Stimulated activated CD8-positive, alpha-beta memory T cell treated with anti-CD3 and anti-CD28 coated beads, Interleukin-12 subunit alpha, Interleukin-12 subunit beta, amount 100 ng/mL, for 24 hours (primary cell): ENCODE data around the gene FGD4.
"Not testable (repeated sequence)": the region's sequence is repeated elsewhere in the genome, so short reads cannot be mapped to it uniquely, and the experiment has no call there.

Experiments
- DNase-seq: peaks from one replicate; pipeline ENCODE4 v3.0.0-alpha.2; 2020; ENCODE audit errors: extremely low read depth

The FGD4 gene

DNA sequence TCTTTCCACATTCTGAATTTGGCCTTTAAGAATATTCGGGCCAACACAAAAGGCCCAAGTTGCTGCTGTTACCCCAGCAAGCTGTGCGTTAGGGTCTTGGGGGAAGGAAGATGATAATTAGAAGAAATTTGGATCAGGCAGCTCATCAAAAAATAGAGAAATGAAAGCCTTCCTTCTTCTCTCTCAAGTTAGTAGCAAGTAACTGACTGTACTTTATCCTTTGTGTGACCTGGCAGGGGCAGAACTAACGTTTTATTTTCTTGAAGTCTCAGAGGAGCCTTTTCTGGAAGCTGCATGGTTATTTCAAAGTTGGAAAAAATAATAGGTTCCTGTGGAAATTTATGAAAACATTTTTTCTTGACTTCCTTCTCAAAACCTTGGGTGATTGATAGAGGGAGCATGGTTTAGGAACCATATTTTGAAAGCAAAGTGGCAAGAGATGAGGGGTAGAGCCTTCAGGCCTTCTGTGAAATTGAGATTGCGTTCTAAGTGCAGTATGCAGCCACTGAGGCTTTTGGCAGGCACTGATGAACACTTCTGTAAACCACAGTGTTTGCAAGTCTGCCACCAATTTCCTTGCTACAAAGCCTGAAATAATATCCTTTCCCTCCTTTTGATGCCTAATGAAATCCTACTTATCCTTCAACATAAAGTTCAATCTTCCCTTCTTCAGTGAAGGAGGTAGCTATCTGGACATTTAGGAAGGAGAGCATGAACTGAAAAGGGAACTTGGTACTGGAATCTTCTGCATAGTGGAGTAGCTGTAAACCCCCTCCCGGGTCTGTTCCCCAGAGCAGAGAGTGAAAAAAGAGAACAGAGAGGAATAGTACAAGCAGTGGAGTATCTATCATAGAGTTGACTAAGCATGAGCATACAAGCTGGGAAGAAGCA lies 123.2 kb downstream of the FGD4 start:
- no peak for DNase-seq

DNA sequence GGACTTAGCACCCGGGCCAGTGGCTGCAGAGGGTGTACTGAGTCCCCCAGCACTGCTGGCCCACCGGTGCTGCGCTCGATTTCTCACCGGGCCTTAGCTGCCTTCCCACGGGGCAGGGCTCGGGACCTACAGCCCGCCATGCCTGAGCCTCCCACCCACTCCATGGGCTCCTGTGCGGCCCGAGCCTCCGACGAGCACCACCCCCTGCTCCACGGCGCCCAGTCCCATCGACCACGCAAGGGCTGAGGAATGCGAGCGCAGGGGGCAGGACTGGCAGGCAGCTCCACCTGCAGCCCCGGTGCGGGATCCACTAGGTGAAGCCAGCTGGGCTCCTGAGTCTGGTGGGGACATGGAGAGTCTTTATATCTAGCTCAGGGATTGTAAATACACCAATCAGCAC lies 126.4 kb downstream of the FGD4 start:
- not testable (repeated sequence) for DNase-seq

DNA sequence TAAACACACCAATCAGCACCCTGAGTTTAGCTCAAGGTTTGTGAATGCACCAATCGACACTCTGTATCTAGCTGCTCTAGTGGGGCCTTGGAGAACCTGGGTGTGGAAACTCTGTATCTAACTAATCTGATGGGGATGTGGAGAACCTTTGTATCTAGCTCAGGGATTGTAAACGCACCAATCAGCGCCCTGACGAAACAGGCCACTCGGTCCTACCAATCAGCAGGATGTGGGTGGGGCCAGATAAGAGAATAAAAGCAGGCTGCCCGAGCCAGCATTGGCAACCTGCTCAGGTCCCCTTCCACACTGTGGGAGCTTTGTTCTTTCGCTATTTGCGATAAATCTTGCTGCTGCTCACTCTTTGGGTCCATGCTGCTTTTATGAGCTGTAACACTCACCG lies 127.0 kb downstream of the FGD4 start:
- not testable (repeated sequence) for DNase-seq

DNA sequence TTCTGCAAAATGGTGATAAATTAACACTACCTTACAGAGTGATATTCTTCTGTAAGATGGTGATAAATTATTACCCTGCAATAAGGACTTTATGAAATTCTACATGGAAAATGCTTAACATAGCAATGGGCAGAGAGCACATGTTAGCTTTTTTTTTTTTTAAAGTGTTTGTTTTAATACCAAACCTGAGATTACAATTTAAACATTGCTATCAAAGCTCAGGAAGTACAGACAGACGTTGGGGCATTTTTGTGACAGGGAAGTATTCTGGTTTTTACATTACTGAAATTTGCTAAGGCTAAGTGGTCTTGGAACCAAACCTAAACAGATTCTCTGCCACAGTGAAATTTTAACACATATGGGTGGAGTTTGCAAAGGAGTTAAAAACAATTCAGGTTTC lies 133.1 kb downstream of the FGD4 start:
- no peak for DNase-seq

DNA sequence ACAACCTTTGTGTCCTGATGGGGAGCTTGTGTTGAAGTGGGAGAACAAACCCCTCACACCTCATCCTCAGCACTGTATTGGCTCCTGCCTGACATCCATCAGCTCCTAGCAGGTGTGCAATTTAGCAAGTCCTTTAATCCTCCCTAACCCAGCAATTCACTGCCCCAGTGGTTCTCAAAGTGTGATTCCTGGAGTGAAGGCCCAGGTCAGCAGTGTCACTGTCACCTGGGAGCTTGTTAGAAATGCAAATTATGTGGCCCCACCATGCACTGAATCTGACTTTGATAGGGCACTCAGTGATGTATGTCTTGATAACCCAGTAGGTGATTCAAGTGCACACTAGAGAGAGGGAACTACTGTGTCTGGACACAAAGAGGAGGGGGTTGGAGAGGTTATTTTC lies 133.6 kb downstream of the FGD4 start:
- DNase-seq = no peak

DNA sequence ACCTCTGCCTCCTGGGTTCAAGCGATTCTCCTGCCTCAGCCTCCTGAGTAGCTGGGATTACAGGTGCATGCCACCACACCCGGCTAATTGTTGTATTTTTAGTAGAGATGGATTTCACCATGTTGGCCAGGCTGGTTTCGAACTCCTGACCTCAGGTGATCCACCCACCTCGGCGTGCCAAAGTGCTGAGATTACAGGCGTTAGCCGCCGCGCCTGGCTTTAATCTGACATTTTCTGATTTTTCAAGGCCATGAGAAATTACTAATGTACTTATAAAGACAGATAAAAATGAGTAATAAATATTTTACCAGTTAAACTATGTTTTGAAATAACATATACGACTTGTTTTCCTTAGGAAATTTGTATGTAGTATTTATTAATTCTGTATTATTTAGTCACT lies 134.1 kb downstream of the FGD4 start:
- DNase-seq = not testable (repeated sequence)

DNA sequence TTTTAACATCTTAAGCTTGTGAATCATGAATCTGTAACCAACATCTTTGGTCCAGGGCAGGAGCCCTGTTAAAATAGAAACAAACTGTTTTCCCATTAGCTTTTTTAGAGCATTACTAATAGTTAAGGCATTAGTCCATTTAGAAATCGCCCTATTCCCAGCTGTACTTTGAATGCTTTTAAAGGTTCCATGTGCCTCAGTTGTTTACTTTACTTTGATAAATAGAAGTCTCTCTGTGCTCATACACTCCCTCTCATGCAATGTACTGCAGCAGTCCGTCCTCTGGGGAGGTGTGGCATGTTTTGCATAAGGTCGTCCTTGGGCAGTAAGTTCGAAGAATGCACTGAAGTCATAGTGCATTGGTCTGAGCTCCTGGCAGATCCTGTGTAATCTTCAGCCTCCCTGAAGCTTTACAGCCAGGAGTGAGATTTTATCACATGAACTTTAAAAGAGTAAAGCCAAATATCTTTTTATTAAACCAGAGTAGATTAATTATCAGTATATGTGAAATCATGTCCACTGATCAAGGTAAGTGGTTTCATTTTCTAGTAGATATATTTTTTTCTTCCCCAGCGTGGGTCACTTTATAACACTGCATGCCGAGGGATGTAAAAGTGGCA lies 134.7 kb downstream of the FGD4 start:
- no peak for DNase-seq

DNA sequence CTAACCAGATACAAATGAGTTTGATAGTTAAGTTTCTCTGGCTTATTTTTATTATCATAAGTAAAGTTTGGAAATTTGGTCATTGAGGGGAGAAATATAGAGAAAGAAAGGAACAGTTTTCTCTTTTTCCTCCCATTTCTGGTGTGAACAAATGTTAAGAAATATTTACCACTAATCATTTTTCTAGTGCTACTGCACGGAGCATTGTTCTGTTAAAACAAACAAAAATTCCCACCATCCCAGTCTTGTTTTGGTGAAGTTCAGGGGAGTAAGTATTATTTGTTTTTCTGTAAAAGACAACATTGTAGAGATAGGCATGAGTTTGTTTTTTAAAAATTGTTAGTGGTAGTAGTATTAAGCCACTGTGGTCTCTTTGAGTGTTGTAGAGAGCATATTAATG lies 135.3 kb downstream of the FGD4 start:
- DNase-seq = no peak

DNA sequence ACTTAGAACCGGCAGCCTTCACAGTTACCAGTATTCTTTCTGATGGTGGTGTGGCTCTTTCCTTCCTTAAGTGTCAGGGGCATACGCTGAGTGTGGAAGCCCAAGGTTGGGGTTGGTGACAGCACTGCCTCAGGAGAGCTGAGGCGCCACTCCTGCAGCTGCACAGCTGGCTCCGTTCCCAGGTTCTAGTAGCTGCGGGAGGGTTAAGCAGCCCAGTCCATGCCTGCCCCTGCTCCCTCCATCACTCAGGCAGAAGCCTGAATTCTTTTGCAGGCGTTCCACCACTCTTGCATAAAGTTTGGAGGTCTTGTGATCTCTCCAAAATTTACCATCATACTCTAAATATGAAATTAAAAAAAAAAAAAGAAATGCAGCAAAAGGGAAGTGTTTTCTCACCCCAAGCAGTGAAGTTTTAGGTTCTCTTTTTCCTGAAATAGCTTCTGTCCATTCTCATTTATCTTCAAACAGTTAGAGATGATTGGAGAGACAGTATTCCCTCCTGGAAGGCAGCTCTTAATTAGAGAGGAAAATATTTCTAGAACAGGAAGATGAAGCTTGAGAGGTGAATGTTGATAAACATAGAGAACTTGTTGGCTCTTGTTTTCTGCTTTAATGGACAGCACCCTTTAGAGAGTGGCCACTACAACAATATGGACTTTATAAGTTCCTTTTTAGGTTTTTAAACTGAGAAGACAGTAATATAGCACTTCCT lies 136.1 kb downstream of the FGD4 start:
- no peak for DNase-seq

DNA sequence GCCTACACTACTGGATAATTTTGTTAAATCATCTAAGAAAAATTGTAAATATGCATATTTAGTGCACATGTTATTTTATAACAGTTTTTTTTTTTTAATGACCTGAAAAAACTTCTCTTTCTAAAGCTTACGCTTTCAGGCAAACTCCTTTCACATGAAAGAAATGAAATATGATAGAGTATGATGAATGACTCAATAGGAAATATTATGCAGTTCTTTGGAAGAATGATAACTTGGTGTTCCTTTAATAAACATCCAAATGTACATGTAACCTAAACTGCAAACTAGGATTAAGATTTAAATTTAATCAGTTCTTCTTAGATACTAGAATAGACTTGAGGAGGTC lies 136.6 kb downstream of the FGD4 start:
- DNase-seq = no peak

DNA sequence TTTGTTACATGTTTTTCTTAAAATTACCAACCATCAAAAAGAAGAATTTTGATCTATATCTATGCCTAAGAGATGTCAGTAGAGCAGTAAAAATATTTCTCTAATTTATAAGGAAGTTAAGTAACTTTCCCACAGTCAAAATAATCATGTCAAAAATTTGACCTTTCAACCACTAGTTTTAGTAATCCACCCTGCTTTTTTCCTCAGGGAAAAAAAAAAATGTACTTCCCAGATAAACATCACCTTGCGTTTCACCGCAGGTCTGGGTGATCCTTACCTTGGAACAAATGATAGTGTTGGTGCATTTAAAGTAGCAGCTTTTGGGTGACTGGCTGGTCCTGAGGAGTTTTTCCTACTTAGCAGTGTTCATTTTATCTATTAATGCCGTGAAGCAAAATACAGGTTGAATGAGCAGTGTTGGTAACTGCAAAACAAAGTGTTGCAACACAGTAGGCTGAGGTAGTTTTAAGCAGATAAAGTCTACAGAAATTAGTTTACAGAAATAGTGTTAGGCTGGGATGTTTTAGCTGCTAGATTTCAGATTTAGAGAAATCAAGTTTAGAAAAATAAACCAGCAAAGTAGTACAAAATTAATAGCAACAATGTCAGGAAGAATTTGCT lies 142.5 kb downstream of the FGD4 start:
- no peak for DNase-seq

DNA sequence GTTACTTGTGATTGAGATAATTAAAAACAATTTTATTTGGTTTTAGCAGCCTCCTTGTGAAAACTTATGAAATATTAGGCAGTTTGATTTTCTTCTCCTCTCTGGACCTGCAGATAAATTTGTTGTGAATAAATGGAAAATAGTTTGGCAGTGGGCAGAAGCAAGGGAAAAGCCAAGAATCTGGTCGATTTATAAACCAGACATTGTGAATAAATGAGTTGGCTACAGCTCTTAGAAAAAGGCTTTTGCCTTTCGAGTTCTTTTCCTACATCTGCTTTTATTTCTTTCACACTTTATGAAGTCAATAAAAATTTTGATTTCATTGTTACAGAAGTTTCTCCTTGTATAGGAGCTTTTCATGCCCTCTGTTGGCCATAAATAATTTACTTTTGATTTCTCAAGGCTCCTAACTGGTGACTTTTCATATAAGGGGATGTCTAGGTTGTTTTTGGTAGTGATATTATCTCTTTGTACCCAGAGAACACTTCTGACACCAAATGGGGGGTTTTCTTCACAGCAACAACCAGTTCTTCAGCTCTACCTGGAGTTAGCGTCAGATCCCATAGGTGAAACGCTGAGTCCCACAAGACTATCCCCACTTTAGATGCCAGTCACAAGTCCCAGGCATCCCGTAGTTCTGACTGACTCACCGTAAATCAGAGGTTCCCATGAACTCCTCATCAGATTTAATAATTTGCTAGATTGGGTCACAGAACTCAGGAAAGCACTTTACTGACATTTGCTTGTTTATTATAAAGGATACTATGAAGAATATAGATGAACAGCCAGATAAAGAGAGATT lies 143.3 kb downstream of the FGD4 start:
- no peak for DNase-seq

DNA sequence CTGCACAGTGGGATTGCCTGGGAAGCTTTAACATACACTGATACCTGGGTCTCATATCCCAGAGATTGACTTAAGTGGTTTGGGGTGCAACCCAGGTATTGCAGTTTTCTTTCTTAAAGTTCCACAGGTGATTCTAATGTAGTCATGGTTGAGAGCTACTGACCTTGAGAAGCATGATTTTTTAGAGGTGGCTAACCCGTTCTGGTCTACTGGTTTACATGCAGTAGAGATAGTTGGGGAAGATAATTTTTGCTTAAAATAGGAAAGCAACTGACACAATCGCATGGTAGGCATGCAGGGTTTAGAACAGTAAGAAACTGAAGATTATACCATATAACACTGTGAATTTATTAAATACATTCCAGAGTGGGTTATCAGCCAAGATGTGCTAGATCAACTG lies 145.5 kb downstream of the FGD4 start:
- no peak for DNase-seq

DNA sequence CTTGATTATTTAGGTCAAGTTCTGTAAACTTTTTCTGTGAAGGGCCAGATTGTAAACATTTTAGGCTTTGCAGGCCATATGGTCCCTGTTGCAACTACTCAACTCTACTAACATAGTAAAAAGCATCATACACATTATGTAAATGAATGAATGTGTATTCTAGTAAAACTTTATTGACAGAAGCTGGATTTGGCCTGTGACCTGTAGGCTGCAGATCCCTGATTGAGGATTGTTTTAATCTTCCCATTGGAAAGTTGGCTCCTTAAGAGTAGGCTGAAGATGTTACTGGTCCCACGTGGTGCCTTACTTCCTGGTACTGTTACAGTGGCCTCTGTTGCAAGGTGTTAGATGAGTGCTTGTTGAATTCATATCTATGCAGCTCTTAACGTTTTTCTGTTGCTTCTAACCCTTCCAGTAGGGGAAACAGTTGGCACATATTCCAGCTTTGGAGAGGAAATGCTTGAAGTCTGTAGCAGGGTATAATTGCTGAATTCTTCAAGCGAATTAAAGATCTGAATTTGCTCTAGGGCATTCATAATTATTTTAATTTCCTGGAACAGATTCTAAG lies 146.1 kb downstream of the FGD4 start:
- no peak for DNase-seq

DNA sequence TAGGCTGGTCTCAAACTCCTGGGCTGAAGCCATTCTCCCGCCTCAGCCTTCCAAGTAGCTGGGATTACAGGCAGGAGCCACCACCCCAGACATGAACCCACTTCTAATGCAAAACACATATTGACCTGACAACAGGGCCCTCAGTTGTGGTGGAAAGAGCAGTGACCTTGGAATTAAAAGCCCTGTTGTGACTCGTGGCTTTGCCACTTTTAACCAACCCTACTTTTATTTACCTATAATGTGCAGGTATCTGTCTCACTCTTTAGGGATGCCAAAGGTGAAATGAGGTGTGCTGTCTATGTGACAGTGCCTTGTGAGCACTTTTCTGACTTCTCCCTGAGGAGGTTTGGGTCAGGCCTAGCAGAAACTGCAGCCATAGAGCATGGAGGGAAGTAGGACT lies 146.9 kb downstream of the FGD4 start:
- no peak for DNase-seq

DNA sequence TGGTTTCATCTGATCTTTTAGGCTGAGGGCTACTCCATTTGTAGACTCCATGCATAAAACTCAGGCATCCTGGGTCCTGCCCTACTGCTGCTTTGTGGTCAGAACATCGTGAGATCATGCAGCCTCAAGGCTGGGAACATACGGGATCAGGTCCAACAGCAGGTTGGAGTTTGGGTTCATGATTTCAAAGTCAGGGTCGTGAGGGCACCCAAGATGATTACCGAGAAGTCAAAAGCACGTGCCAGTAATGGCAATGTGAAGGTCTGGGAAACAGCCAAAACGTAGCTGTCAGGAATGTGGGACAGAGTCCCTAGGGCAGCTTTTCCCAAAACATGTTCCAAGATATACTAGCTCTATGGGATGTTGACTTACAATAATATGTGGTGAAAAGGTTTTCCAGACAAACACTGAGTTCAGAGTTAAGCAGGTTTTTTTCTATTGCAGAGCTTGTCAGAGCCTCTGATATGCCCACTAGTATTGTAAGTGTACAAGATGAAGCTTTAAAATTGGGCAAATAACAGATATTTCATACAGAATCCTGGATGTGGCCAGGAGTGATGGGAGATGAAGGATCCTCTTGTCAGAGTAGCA lies 149.4 kb downstream of the FGD4 start:
- DNase-seq = no peak

DNA sequence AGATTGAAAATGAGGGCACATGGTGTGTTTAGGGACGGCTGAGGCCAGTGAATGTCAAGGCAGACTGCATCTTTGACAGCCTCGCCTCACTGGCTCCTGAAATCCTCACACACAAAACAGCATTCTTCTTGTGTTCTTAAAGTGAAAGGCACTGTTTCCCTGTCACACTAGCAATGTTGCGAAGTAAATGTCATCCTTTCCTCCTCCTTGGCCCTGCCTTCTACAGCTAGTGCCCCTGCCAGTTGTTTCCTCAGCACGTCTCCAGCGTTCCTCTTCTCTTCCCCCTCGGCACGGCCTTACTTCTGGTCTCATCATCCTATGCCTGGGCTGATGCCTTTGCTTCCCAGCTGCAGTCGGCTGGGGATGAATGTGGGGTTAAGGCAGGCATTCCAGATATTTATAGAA lies 150.3 kb downstream of the FGD4 start:
- no peak for DNase-seq

DNA sequence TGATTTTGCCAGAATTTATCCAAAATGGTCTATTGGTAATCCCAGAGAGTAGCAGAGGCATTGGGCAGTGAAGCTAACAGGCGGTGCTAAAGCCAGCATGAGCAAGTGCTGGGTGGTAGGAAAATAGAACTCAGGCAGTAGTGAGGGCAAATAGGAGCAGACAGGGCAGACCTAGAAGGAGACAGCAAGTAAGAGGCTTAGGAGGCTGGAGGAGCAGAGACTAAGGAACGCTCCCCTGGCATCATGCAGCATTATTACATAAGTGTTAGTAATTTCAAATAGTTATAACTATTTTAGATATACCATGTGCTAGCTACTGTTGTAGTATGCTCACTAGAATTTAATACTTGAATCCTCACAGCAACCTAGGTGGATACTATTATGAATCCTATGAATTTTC lies 151.7 kb downstream of the FGD4 start:
- DNase-seq = no peak

DNA sequence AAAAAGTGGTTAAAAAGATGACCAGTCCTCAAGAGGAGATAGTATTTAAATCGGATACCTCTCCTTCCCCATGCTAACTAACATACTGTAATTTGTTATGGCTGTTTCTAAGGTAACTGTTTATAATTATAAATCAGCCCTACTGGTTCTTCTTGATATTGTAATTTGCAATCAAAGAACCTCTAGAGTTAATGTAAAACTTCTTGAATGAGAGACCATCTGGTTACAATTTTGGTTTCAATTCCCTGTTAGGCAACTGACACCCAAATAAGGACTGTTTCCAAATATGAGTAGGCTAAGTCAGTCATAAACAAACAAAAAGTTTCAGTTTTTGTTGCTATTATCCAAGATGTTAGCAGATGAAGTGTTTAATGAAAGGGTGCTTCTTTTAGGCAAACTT lies 159.5 kb downstream of the FGD4 start:
- DNase-seq = no peak

DNA sequence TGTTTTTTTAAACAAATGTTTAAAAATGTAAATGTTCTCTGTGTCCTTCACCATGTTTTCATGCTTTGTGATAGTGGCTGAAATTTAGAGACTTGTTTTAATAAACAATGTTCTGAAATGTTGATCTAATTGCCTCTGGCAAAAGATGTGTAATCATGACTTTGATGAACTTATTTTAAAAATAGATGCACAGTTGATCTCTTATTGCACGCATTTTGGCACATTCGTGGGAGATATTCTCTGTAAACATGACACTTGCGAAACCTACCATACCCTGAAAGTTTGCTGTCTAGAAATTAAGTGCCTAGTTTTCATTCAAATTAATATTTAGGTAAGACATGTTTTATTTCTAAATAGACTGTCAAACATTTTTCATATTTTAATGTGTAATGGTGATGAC lies 160.1 kb downstream of the FGD4 start:
- DNase-seq = no peak

DNA sequence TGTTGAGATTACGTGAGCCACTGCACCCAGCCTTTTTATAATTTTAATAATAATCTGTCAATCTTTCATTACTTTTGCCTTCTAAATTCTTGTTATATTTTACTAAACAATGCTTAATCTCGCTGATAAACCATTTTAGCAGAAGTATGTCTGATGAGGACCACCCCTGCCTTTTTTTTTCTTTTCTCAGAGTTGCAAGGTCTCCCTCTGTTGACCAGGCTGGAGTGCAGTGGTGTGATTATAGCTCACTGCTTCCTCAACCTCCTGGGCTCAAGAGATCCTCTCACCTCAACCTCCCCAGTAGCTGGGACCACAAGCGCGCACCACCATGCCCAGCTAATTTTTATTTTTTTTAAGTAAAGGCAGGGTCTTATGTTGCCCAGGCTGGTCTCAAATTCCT lies 161.2 kb downstream of the FGD4 start:
- DNase-seq = no peak
